Left cardiac atrium (tissue), 4 donors: ENCODE measurements around the gene TYSND1. TPM values are rescaled to one million over a fixed set of nuclear protein-coding genes. Genes with fewer than 3 reads are reported as not detected.
"Not testable (repeated sequence)": the region's sequence is repeated elsewhere in the genome, so short reads cannot be mapped to it uniquely, and the experiment has no call there.

ENCODE experiments used
- ATAC-seq, 2 donors: fragments of 200-7000 bp; cut with Tn5 transposase; one replicate each; pipeline ENCODE4 v1.9.1; 2020; ENCODE audit warnings: mild to moderate bottlenecking in 2 of 2, moderate library complexity in 2 of 2
- DNase-seq: peaks from one replicate; pipeline ENCODE4 v3.0.0-alpha.2; 2020
- intact Hi-C, 2 donors: fragments of 100-400 bp; cut with DNase I; formaldehyde crosslinking; loops; one replicate each; pipeline versions ENCODE4 v1.14.1 to v1.15.1; 2022 to 2023
- long read RNA-seq: library from polyadenylated mRNA; unstranded; transcript quantifications from one replicate; pipeline ENCODE4 v2.0.0, GENCODE V29; 2021
- total RNA-seq, 2 donors: library from RNA; stranded (reverse); fragmentation: NEBNext Ultra II Directional; extraction: Animal tissue kit (Norgen Biotek cat#: 25700); gene quantifications; one replicate each; pipeline ENCODE4 v1.2.1, GENCODE V29; 2021
- donor health status: DM: no; HTN: yes; CAD: no.
- donor health status: DM: no; HTN: yes; CAD: no; lungs with severe emphysema.
- donor health status: DM: yes; HTN: yes; CAD: no.
- donor health status: Dilated cardiomyopathy.

The TYSND1 gene
- total RNA-seq = 1 to 10 TPM; 6.3 to 8.5 TPM
- long read RNA-seq, partial matches to known transcripts = 2 of 6 reads
- long read RNA-seq, other reads (novel, unspliced or antisense) = 2 of 6 reads

- DNase-seq = peak; percentile 98
- intact Hi-C loops = no loop called here
- ATAC-seq = peak; percentile 94 to 95
These were observed at the start of gene TYSND1 for GRCh38 chr10:70146489-70147258. TYSND1 (minus strand) TSS chr10:70146700; CDS start chr10:70146586, 114 bp downstream.

- intact Hi-C loops = no loop called here
- peak; percentile 41 for DNase-seq
- peak; percentile 38 to 64 for ATAC-seq
These were observed 46.9 kb upstream of the TYSND1 start for GRCh38 chr10:70193391-70193844.

- intact Hi-C loops = no loop called here
- ATAC-seq = no peak
These were observed 45.9 kb upstream of the TYSND1 start for GRCh38 chr10:70192326-70192968.

GRCh38 chr10:70191972-70192305, 45.4 kb upstream of the TYSND1 start:
- ATAC-seq = peak in 1 of 2 donors; percentile 81
- no peak for DNase-seq
- intact Hi-C loops = no loop called here

More at GRCh38 chr10:70192326-70192968, 45.9 kb upstream of the TYSND1 start:
- DNase-seq = no peak

- DNase-seq (no peak), ATAC-seq (peak in 1 of 2 donors; percentile 20)
- intact Hi-C loops = no loop called here
These were observed 44.9 kb upstream of the TYSND1 start for GRCh38 chr10:70191161-70191971.

GRCh38 chr10:70190581-70190980, 44.1 kb upstream of the TYSND1 start:
- intact Hi-C loops = no loop called here
- peak; percentile 4 to 10 for ATAC-seq
- DNase-seq = no peak

GRCh38 chr10:70190102-70190501, 43.6 kb upstream of the TYSND1 start:
- ATAC-seq (no peak), DNase-seq (no peak)
- intact Hi-C loops = no loop called here

- DNase-seq = no peak
- ATAC-seq = peak in 1 of 2 donors; percentile 43
- intact Hi-C loops = no loop called here
These were observed 42.3 kb upstream of the TYSND1 start for GRCh38 chr10:70188768-70189167.

- no peak for DNase-seq
- intact Hi-C loops = no loop called here
- ATAC-seq = peak in 1 of 2 donors; percentile 33
These were observed 40.1 kb upstream of the TYSND1 start for GRCh38 chr10:70186571-70186970.

- intact Hi-C loops = no loop called here
- ATAC-seq = no peak
These were observed 39.6 kb upstream of the TYSND1 start for GRCh38 chr10:70186090-70186489.

GRCh38 chr10:70183304-70183703, 36.8 kb upstream of the TYSND1 start:
- ATAC-seq (no peak), DNase-seq (no peak)
- intact Hi-C loops = no loop called here

More at GRCh38 chr10:70186090-70186489, 39.6 kb upstream of the TYSND1 start:
- no peak for DNase-seq

- DNase-seq = not testable (repeated sequence)
These were observed 32.7 kb upstream of the TYSND1 start for GRCh38 chr10:70179209-70179608.

GRCh38 chr10:70178139-70178725, 31.7 kb upstream of the TYSND1 start:
- intact Hi-C loops = no loop called here
- DNase-seq (no peak), ATAC-seq (no peak)

More at GRCh38 chr10:70179209-70179608, 32.7 kb upstream of the TYSND1 start:
- ATAC-seq, intact Hi-C loops: not testable (repeated sequence)

GRCh38 chr10:70176441-70176840, 29.9 kb upstream of the TYSND1 start:
- intact Hi-C loops = no loop called here
- DNase-seq = no peak
- no peak for ATAC-seq

- intact Hi-C loops = no loop called here
- no peak for DNase-seq
- ATAC-seq = no peak
These were observed 29.0 kb upstream of the TYSND1 start for GRCh38 chr10:70175516-70175915.

- DNase-seq (no peak), ATAC-seq (no peak)
- intact Hi-C loops = no loop called here
These were observed 27.7 kb upstream of the TYSND1 start for GRCh38 chr10:70174058-70174741.

GRCh38 chr10:70169649-70170364, 23.3 kb upstream of the TYSND1 start:
- intact Hi-C loops = no loop called here
- peak; percentile 27 to 65 for ATAC-seq
- no peak for DNase-seq

GRCh38 chr10:70169011-70169410, 22.5 kb upstream of the TYSND1 start:
- no peak for ATAC-seq

More at GRCh38 chr10:70169011-70169410, 22.5 kb upstream of the TYSND1 start:
- DNase-seq = no peak
- intact Hi-C loops = no loop called here
